Neural cell (in vitro differentiated cells): ENCODE results near the gene LIMS1. TPM values are rescaled to one million over a fixed set of nuclear protein-coding genes. Genes with fewer than 3 reads are reported as not detected.

Experiments used
- H2AFZ ChIP-seq: fragments of 200-600, 300-800 bp; sonication (generic), shearing (Covaris generic); 2 replicates; pipeline ENCODE4 v1.6.0; 2014; ENCODE audit warnings: low read depth, mild to moderate bottlenecking, antibody characterized with exemption, low read length, moderate library complexity
- H3F3A ChIP-seq: fragments of 200-600 bp; shearing (Covaris generic); 2 replicates; pipeline ENCODE4 v1.6.1; 2016; ENCODE audit warnings: mild to moderate bottlenecking, moderate library complexity, mixed read lengths, antibody characterized with exemption, low read length; ENCODE audit not compliant: insufficient read depth, poor library complexity, severe bottlenecking
- H3K27ac ChIP-seq: fragments of 200-600, 300-800 bp; sonication (generic), shearing (Covaris generic); 2 replicates; pipeline ENCODE4 v1.5.1; 2014; ENCODE audit warnings: mild to moderate bottlenecking, low read length, moderate library complexity
- H3K27me3 ChIP-seq: fragments of 300-800, 200-600 bp; sonication (generic), shearing (Covaris generic); 2 replicates; pipeline ENCODE4 v1.6.0; 2014; ENCODE audit warnings: mild to moderate bottlenecking, low read depth, low read length, moderate library complexity; ENCODE audit not compliant: insufficient read depth
- H3K36me3 ChIP-seq: fragments of 300-800, 200-600 bp; sonication (generic), shearing (Covaris generic); 2 replicates; pipeline ENCODE4 v1.5.1; 2014; ENCODE audit warnings: mild to moderate bottlenecking, antibody characterized with exemption, low read length, moderate library complexity; ENCODE audit not compliant: insufficient read depth
- H3K4me2 ChIP-seq: fragments of 300-800, 200-600 bp; sonication (generic), shearing (Covaris generic); 2 replicates; pipeline ENCODE4 v1.6.0; 2014; ENCODE audit warnings: mild to moderate bottlenecking, low read length
- H3K4me3 ChIP-seq: fragments of 300-800, 200-600 bp; sonication (generic), shearing (Covaris generic); 2 replicates; pipeline ENCODE4 v1.5.1; 2014; ENCODE audit warnings: mild to moderate bottlenecking, low read length, moderate library complexity
- H3K79me2 ChIP-seq: fragments of 200-600 bp; shearing (Covaris generic); replicated peaks from 2 replicates; pipeline ENCODE4 v1.6.0; 2014; ENCODE audit warnings: mild to moderate bottlenecking, low read length, moderate library complexity; ENCODE audit not compliant: insufficient read depth
- H3K9ac ChIP-seq: fragments of 300-800, 200-600 bp; sonication (generic), shearing (Covaris generic); 2 replicates; pipeline ENCODE4 v1.6.1; 2016; ENCODE audit warnings: mild to moderate bottlenecking, low read length, mixed read lengths
- H3K9me2 ChIP-seq: fragments of 200-600 bp; shearing (Covaris generic); 2 replicates; pipeline ENCODE4 v1.6.1; 2016; ENCODE audit warnings: mild to moderate bottlenecking, low read length, mixed read lengths; ENCODE audit not compliant: insufficient read depth
- H3K9me3 ChIP-seq: fragments of 200-600, 300-800 bp; sonication (generic), shearing (Covaris generic); 2 replicates; pipeline ENCODE4 v1.6.1; 2016; ENCODE audit warnings: mild to moderate bottlenecking, mixed run types, low read length, moderate library complexity, mixed read lengths
- H4K20me1 ChIP-seq: fragments of 200-600 bp; shearing (Covaris generic); 2 replicates; pipeline ENCODE4 v1.6.1; 2016; ENCODE audit warnings: mild to moderate bottlenecking, mixed run types; ENCODE audit not compliant: insufficient read depth
- EP300 ChIP-seq: fragments of 450-650 bp; conservative IDR thresholded peaks from 2 replicates; pipeline ENCODE4 v1.6.1; 2014; ENCODE audit warnings: antibody characterized with exemption, mild to moderate bottlenecking, moderate library complexity; ENCODE audit not compliant: poor library complexity, severe bottlenecking
- EZH2 ChIP-seq: fragments of 200-600, 300-800 bp; shearing (Covaris generic), sonication (generic); IDR thresholded peaks from 2 replicates; pipeline ENCODE4 v1.6.1; 2014; ENCODE audit warnings: antibody characterized with exemption, low read length, borderline replicate concordance, mild to moderate bottlenecking; ENCODE audit not compliant: insufficient read depth, poor library complexity, severe bottlenecking
- MXI1 ChIP-seq: fragments of 450-650 bp; conservative IDR thresholded peaks from 2 replicates; pipeline ENCODE4 v1.6.1; 2014; ENCODE audit warnings: antibody characterized with exemption, mild to moderate bottlenecking; ENCODE audit not compliant: poor library complexity, severe bottlenecking
- POLR2AphosphoS5 ChIP-seq: IDR thresholded peaks from 2 replicates; pipeline ENCODE4 v1.6.1; 2012
- RAD21 ChIP-seq: fragments of 450-650 bp; conservative IDR thresholded peaks from 2 replicates; pipeline ENCODE4 v1.6.1; 2014; ENCODE audit warnings: antibody characterized with exemption, mild to moderate bottlenecking, moderate library complexity
- SMC3 ChIP-seq: fragments of 450-650 bp; conservative IDR thresholded peaks from 2 replicates; pipeline ENCODE4 v1.6.1; 2014; ENCODE audit warnings: antibody characterized with exemption, mild to moderate bottlenecking, moderate library complexity; ENCODE audit not compliant: poor library complexity
- TAF1 ChIP-seq: IDR thresholded peaks from 2 replicates; pipeline ENCODE4 v1.6.1; 2012; ENCODE audit warnings: low read depth
- polyA plus RNA-seq: library from polyadenylated mRNA; depleted of rRNA; stranded (reverse); fragments of >200 nt; gene quantifications from 2 replicates; pipeline ENCODE4 v1.2.3, GENCODE V29; 2014
- TF ChIP-seq, protein P1 (sequence below): fragments of 450-650 bp; IDR thresholded peaks from 2 replicates; pipeline ENCODE4 v1.5.1; 2014; ENCODE audit warnings: antibody characterized with exemption, mild to moderate bottlenecking, moderate library complexity; ENCODE audit not compliant: poor library complexity, severe bottlenecking
- TF ChIP-seq, protein P2 (sequence below): IDR thresholded peaks from 2 replicates; pipeline ENCODE4 v1.6.1; 2012; ENCODE audit warnings: borderline replicate concordance

The LIMS1 gene
- polyA plus RNA-seq, 1 donor from 2014 or later: 12.3 TPM

DNA sequence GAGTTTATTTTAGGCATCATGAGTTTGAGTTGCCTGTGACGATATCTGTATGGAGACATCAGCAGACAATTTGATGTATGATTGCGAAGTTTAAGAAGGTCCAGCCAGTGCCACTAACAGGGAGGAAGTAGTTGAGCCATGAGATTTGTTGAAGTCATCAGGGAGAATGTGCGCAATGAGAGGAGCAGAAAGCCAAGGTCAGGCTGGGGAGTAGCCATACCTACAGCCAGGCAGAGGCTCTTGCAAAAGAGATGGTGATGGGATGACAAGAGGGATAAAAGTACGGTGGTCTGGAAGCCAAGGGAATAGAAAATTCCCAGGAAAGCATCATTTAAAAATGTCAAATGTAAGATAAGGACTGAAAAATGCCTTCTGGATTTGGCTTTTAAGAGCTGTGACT lies 51.2 kb downstream of the LIMS1 start:
- no peaks in the 10 kb centered on the region for H3K9me2 ChIP-seq
- H3K27me3 ChIP-seq: no peaks in the 10 kb centered on the region
- no peak overlapping the region for H3K9ac ChIP-seq
- no peaks in the 10 kb centered on the region for H3K79me2 ChIP-seq
- no peaks in the 10 kb centered on the region for H3K36me3 ChIP-seq
- no peaks in the 10 kb centered on the region for H3F3A ChIP-seq
- no peak overlapping the region for H3K4me2 ChIP-seq
- no peaks in the 10 kb centered on the region for H4K20me1 ChIP-seq
- H3K9me3 ChIP-seq: no peaks in the 10 kb centered on the region
- no peak overlapping the region for H2AFZ ChIP-seq
- H3K4me3 ChIP-seq: no peak overlapping the region
- no peak for TF ChIP-seq EZH2
- TF ChIP-seq POLR2AphosphoS5: no peak
- TF ChIP-seq MXI1: no peak
- TF ChIP-seq, protein P1, sequence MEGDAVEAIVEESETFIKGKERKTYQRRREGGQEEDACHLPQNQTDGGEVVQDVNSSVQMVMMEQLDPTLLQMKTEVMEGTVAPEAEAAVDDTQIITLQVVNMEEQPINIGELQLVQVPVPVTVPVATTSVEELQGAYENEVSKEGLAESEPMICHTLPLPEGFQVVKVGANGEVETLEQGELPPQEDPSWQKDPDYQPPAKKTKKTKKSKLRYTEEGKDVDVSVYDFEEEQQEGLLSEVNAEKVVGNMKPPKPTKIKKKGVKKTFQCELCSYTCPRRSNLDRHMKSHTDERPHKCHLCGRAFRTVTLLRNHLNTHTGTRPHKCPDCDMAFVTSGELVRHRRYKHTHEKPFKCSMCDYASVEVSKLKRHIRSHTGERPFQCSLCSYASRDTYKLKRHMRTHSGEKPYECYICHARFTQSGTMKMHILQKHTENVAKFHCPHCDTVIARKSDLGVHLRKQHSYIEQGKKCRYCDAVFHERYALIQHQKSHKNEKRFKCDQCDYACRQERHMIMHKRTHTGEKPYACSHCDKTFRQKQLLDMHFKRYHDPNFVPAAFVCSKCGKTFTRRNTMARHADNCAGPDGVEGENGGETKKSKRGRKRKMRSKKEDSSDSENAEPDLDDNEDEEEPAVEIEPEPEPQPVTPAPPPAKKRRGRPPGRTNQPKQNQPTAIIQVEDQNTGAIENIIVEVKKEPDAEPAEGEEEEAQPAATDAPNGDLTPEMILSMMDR: no peak
- TF ChIP-seq, protein P2, sequence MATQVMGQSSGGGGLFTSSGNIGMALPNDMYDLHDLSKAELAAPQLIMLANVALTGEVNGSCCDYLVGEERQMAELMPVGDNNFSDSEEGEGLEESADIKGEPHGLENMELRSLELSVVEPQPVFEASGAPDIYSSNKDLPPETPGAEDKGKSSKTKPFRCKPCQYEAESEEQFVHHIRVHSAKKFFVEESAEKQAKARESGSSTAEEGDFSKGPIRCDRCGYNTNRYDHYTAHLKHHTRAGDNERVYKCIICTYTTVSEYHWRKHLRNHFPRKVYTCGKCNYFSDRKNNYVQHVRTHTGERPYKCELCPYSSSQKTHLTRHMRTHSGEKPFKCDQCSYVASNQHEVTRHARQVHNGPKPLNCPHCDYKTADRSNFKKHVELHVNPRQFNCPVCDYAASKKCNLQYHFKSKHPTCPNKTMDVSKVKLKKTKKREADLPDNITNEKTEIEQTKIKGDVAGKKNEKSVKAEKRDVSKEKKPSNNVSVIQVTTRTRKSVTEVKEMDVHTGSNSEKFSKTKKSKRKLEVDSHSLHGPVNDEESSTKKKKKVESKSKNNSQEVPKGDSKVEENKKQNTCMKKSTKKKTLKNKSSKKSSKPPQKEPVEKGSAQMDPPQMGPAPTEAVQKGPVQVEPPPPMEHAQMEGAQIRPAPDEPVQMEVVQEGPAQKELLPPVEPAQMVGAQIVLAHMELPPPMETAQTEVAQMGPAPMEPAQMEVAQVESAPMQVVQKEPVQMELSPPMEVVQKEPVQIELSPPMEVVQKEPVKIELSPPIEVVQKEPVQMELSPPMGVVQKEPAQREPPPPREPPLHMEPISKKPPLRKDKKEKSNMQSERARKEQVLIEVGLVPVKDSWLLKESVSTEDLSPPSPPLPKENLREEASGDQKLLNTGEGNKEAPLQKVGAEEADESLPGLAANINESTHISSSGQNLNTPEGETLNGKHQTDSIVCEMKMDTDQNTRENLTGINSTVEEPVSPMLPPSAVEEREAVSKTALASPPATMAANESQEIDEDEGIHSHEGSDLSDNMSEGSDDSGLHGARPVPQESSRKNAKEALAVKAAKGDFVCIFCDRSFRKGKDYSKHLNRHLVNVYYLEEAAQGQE: no peak
- TF ChIP-seq RAD21: no peak
- TF ChIP-seq TAF1: no peak
- no peak for TF ChIP-seq SMC3
- TF ChIP-seq EP300: no peak
- H3K27ac ChIP-seq: no peak overlapping the region

- no peak overlapping the region for H3K27ac ChIP-seq
- H4K20me1 ChIP-seq: no peaks in the 10 kb centered on the region
- no peaks in the 10 kb centered on the region for H3K36me3 ChIP-seq
- H3K4me2 ChIP-seq: no peak overlapping the region
- no peak overlapping the region for H3K4me3 ChIP-seq
- no peaks in the 10 kb centered on the region for H3F3A ChIP-seq
- no peaks in the 10 kb centered on the region for H3K9me2 ChIP-seq
- H3K79me2 ChIP-seq: no peaks in the 10 kb centered on the region
- no peak for TF ChIP-seq EZH2
- no peak for TF ChIP-seq TAF1
- no peak for TF ChIP-seq MXI1
- no peak for TF ChIP-seq POLR2AphosphoS5
- TF ChIP-seq, protein P2: no peak
- no peak for TF ChIP-seq RAD21
- no peak for TF ChIP-seq EP300
- no peak for TF ChIP-seq SMC3
- TF ChIP-seq, protein P1: no peak
- no peak overlapping the region for H3K9ac ChIP-seq
- no peaks in the 10 kb centered on the region for H3K27me3 ChIP-seq
- no peak overlapping the region for H2AFZ ChIP-seq
- H3K9me3 ChIP-seq: no peaks in the 10 kb centered on the region
Observed at GRCh38 chr2:108586116-108586515, 51.8 kb downstream of the LIMS1 start.
